Left ventricle myocardium inferior (tissue), 1 donor: Measurements from ENCODE around the gene UNC5A. TPM values are rescaled to one million over a fixed set of nuclear protein-coding genes. Genes with fewer than 3 reads are reported as not detected.

Experiments used
- DNase-seq: peaks from one replicate; pipeline ENCODE4 v3.0.0-alpha.2; 2020
- H3K27ac ChIP-seq: fragments of 200-600 bp; replicated peaks from 2 replicates; pipeline ENCODE4 v1.8.0; 2021
- H3K27me3 ChIP-seq: fragments of 200-600 bp; 2 replicates; pipeline ENCODE4 v1.8.0; 2021; ENCODE audit warnings: low read depth
- H3K36me3 ChIP-seq: fragments of 200-600 bp; 2 replicates; pipeline ENCODE4 v1.8.0; 2021
- H3K4me1 ChIP-seq: fragments of 200-600 bp; 2 replicates; pipeline ENCODE4 v1.8.0; 2021
- H3K4me3 ChIP-seq: fragments of 200-600 bp; 2 replicates; pipeline ENCODE4 v1.8.0; 2021; ENCODE audit warnings: mild to moderate bottlenecking, moderate library complexity
- H3K9me3 ChIP-seq: fragments of 200-600 bp; replicated peaks from 2 replicates; pipeline ENCODE4 v1.8.0; 2021
- intact Hi-C: fragments of 100-400 bp; cut with micrococcal nuclease; formaldehyde crosslinking; loops from one replicate; pipeline ENCODE4 v1.11.0; 2022
- total RNA-seq: library from RNA; stranded (reverse); fragmentation: NEBNext Ultra II Directional; extraction: Animal tissue kit (Norgen Biotek cat#: 25700); gene quantifications from one replicate; pipeline ENCODE4 v1.2.1, GENCODE V29; 2021
- TF ChIP-seq, protein P1 (sequence below): fragments of 200-600 bp; IDR thresholded peaks from 2 replicates; pipeline ENCODE4 v1.8.0; 2021; ENCODE audit warnings: antibody characterized with exemption, mild to moderate bottlenecking, borderline replicate concordance
- donor health status: DM: no; HTN: yes; CAD: no; lungs with severe emphysema.

Gene UNC5A
- total RNA-seq, 1 donor from 2014 or later = not detected

DNA sequence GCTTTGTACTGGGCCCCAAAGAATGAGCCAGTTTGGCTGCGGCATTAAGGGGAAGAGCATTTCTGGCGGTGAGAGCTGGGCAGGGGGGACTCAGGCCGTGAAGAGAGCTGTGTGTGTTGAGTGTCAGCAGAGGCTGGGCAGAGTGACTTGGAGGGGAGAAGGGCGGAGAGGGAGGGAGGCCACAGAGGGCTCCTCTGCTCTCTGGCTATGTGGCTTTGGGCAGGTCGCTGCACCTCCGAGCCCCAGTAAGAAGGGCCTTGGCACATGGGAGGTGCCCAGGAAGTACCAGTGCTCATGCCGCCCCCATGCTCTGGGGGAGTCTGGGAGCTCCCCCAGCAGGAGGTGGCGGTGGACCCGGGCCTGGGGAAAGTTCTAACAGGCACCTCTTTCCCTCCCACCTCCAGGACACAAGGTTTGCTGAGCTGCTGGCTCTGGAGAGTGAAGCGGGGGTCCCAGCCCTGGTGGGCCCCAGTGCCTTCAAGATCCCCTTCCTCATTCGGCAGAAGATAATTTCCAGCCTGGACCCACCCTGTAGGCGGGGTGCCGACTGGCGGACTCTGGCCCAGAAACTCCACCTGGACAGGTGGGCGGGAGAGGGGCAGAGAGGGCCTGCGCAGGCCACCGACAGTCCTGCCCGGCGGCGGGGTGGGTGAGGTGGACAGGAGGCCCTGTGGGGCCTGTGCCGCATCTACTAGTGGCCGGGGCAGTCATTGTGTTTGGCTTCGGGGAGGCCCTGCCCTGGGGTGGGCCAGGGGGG, 68.7 kb downstream of the UNC5A start:
- TF ChIP-seq, protein P1, sequence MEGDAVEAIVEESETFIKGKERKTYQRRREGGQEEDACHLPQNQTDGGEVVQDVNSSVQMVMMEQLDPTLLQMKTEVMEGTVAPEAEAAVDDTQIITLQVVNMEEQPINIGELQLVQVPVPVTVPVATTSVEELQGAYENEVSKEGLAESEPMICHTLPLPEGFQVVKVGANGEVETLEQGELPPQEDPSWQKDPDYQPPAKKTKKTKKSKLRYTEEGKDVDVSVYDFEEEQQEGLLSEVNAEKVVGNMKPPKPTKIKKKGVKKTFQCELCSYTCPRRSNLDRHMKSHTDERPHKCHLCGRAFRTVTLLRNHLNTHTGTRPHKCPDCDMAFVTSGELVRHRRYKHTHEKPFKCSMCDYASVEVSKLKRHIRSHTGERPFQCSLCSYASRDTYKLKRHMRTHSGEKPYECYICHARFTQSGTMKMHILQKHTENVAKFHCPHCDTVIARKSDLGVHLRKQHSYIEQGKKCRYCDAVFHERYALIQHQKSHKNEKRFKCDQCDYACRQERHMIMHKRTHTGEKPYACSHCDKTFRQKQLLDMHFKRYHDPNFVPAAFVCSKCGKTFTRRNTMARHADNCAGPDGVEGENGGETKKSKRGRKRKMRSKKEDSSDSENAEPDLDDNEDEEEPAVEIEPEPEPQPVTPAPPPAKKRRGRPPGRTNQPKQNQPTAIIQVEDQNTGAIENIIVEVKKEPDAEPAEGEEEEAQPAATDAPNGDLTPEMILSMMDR = no peak
- Histone ChIP-seq H3K27me3 (peaks cover 56% of the 10 kb centered on the region), H3K36me3 (no peaks in the 10 kb centered on the region), H3K4me1 (no peaks in the 10 kb centered on the region), H3K4me3 (no peak overlapping the region), H3K9me3 (no peaks in the 10 kb centered on the region), H3K27ac (no peak overlapping the region)
- no peak for DNase-seq
- intact Hi-C loops = no loop called here

DNA sequence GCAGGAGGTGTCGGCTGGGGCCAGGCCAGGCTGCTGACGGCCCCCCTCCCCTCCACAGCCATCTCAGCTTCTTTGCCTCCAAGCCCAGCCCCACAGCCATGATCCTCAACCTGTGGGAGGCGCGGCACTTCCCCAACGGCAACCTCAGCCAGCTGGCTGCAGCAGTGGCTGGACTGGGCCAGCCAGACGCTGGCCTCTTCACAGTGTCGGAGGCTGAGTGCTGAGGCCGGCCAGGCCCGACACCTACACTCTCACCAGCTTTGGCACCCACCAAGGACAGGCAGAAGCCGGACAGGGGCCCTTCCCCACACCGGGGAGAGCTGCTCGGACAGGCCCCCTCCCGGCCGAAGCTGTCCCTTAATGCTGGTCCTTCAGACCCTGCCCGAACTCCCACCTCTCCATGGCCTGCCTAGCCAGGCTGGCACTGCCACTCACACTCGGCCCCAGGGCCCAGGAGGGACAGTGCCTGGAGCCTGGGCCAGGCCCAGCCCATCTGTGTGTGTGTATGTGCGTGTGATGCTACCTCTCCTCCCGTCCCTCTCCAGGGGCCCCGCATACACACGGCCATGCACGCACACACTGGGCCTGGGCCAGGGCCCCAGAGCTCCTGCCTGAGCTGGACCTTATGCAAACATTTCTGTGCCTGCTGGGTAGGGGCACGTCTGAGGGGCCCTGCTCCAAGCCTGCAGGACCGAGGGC, 69.5 kb downstream of the UNC5A start:
- DNase-seq = no peak

DNA sequence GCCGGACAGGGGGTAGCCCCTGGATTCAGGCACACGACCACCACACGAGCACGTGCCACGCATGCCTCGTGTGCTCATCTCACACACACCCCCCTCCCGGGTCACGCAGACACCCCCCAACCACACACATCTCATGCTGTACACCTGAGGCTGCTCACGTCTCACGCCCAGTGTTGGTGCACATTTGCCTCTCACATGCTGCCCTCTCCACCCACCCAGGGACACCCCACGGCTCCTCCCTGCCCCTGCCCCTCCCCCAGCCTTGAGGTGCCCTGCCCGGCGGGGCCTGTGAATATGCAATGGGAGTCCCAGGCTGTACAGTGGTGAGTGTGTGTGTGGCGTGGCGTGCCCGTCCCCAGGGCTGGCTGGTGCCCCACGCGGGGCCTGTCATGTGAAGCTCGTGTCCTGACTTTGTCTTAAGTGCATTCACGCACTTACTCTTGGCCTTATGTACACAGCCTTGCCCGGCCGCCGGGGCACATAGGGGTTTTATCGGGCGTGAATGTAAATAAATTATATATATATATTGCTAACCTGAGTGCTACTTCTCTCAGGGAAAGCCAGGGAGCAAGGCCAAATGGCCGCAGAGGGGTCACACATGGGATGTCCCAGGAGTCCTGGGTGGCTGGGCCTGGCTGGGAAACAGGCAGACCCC, 70.1 kb downstream of the UNC5A start:
- no peaks in the 10 kb centered on the region for H3K9me3 ChIP-seq
- no peak for DNase-seq
- H3K27me3 ChIP-seq = peaks cover 41% of the 10 kb centered on the region
- H3K36me3 ChIP-seq = no peaks in the 10 kb centered on the region
- H3K27ac ChIP-seq = no peak overlapping the region
- TF ChIP-seq, protein P1 = no peak
- no peaks in the 10 kb centered on the region for H3K4me1 ChIP-seq
- no peak overlapping the region for H3K4me3 ChIP-seq
- intact Hi-C loops = no loop called here

More for the DNA sequence above, 69.5 kb downstream of the UNC5A start:
- H3K27me3 ChIP-seq = peaks cover 48% of the 10 kb centered on the region
- intact Hi-C loops = no loop called here
- no peak overlapping the region for H3K4me3 ChIP-seq
- H3K4me1 ChIP-seq = no peaks in the 10 kb centered on the region
- H3K36me3 ChIP-seq = no peaks in the 10 kb centered on the region
- H3K9me3 ChIP-seq = no peaks in the 10 kb centered on the region
- TF ChIP-seq, protein P1 = no peak
- H3K27ac ChIP-seq = no peak overlapping the region

DNA sequence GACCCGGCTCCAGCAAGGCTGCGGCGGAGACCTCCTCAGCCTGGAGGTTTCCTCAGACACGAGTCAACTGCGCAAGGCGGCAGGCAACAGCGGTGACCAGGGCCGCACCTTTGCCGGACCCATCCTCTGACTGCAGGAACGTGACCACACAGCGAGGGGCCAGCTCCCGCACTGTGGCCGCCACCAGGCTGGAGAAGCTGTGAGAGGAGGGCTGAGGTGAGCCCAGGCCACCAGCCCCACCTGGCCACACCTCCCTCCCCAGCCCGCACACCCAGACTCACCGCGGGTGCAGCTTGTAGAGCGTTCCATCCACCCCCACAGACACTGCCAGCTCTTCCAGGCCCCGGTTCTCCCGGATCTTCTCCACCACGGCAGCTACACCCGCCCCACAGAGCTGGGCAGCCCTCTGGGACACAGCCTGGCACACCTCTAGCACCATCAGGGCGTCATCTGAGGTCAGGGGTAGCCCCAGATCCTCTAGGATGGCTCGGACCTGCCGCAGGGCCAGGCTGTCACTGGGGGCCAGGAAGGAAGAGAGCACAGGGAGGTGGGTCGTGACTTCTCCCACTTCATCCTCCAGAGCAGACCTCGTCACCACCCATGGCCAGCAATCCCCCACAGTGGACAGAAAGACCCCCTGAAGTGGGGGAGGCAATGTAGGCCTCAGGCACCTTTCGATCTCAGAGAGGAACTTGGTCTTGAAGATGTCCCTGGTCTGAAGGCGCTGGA, 70.8 kb downstream of the UNC5A start:
- Histone ChIP-seq H3K27ac (no peak overlapping the region), H3K4me1 (no peaks in the 10 kb centered on the region), H3K4me3 (no peak overlapping the region), H3K9me3 (no peaks in the 10 kb centered on the region), H3K27me3 (peaks cover 35% of the 10 kb centered on the region), H3K36me3 (no peaks in the 10 kb centered on the region)
- intact Hi-C loops = no loop called here
- TF ChIP-seq, protein P1 = no peak
- DNase-seq = no peak

DNA sequence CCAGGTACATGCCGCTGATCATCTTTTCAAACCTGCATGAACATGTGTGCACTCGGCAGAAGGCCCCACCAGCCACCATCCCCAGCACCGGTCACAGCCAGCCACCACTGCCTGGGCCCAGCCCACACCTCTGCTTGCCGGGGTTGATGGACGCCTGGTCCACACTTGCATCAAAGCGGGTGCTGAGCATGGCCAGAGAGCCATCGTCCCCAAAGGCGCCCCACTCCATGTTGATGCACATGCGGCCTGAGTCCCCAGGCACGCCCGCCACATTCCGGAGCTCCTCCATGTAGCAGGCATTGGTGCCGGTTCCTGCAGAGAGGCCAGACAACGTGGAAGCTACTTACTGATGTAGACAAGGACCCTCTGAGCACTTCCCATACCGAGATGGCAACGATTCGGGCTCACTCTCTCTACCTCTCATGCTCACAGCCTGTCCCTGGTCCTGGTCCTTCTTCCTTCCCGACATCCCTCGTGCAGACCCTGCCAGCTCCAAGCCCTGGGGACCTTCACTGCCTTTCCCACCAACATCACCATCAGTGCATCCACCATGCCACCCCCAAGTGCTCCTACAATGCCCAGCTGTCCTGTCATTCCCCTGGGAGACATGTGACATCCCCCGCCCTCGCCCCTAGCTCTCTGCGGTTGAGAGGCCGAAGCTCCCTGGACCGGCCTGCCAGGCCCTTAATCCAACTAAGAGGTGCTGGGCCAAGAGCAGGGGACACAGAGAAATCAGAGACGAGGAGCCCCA, 71.6 kb downstream of the UNC5A start:
- TF ChIP-seq, protein P1 = no peak
- Histone ChIP-seq H3K27ac (no peak overlapping the region), H3K27me3 (peaks cover 27% of the 10 kb centered on the region), H3K36me3 (no peaks in the 10 kb centered on the region), H3K4me3 (no peak overlapping the region), H3K4me1 (no peaks in the 10 kb centered on the region), H3K9me3 (no peaks in the 10 kb centered on the region)
- no peak for DNase-seq
- intact Hi-C loops = no loop called here
